ENCODE data around the gene BCAS3. TPM values are rescaled to one million over a fixed set of nuclear protein-coding genes. Genes with fewer than 3 reads are reported as not detected.

BCAS3 gene
- total and polyA plus RNA-seq, 2 experiments from 2014 or later: 18.0 to 20.2 TPM

- H2AFZ ChIP-seq: no peak overlapping the region
- peaks cover 8% of the 10 kb centered on the region; the same call in 1 of the 2 replicates for H3K4me1 ChIP-seq (ENCODE audit: insufficient read depth)
- H3K27me3 ChIP-seq (replicated peaks; ENCODE audit: insufficient read depth): no peaks in the 10 kb centered on the region; the same call in 1 of the 2 replicates
- H3F3A ChIP-seq (ENCODE audit: insufficient read depth): peaks cover 7% of the 10 kb centered on the region; the same call in 1 of the 2 replicates
- H3K4me2 ChIP-seq (ENCODE audit: unreplicated experiment): no peak overlapping the region
- H3K27ac ChIP-seq: no peak overlapping the region
- no peaks in the 10 kb centered on the region for H3K9me3 ChIP-seq (ENCODE audit: low read depth)
- H3K79me2 ChIP-seq (ENCODE audit: insufficient read depth): no peaks in the 10 kb centered on the region
- TF ChIP-seq EZH2phosphoT487 (IDR thresholded peaks at IDR 0.05; ENCODE audit: insufficient read depth, low read depth) (no peak), EZH2 (IDR thresholded peaks at IDR 0.05; ENCODE audit: insufficient read depth, poor library complexity, severe bottlenecking) (no peak)
- no peak for DNase-seq
- whole genome bisulfite sequencing, 2 experiments (ENCODE audit: low coverage in 1 of 2, low lambda C conversion rate in 2 of 2, missing lambda C conversion rate in 2 of 2): 92% methylated on average over 6 to 8 of the region's 8 CpGs
- no peak overlapping the region for H3K9ac ChIP-seq
- H4K20me1 ChIP-seq (ENCODE audit: insufficient read depth): no peaks in the 10 kb centered on the region
- H3K4me3 ChIP-seq: no peak overlapping the region; the same call in 1 of the 2 replicates
- H3K36me3 ChIP-seq (ENCODE audit: low read depth): no peaks in the 10 kb centered on the region
- no peaks in the 10 kb centered on the region for H3K9me2 ChIP-seq (ENCODE audit: insufficient read depth)
- in situ Hi-C loops (cut with MboI): no loop called here
Measured at GRCh38 chr17:61413661-61414126, 736.0 kb downstream of the BCAS3 start.

- Histone ChIP-seq H3K4me2 (ENCODE audit: unreplicated experiment) (no peak overlapping the region), H4K20me1 (ENCODE audit: insufficient read depth) (no peaks in the 10 kb centered on the region), H3K9me3 (ENCODE audit: low read depth) (no peaks in the 10 kb centered on the region), H3K36me3 (ENCODE audit: low read depth) (no peaks in the 10 kb centered on the region), H3K4me1 (ENCODE audit: insufficient read depth) (peaks cover 8% of the 10 kb centered on the region; the same call in 1 of the 2 replicates), H3K27me3 (replicated peaks; ENCODE audit: insufficient read depth) (peaks cover 6% of the 10 kb centered on the region), H3K27ac (no peak overlapping the region), H3F3A (ENCODE audit: insufficient read depth) (peaks cover 7% of the 10 kb centered on the region; the same call in 1 of the 2 replicates), H3K79me2 (ENCODE audit: insufficient read depth) (no peaks in the 10 kb centered on the region), H3K9ac (no peak overlapping the region), H2AFZ (no peak overlapping the region), H3K4me3 (no peak overlapping the region), H3K9me2 (ENCODE audit: insufficient read depth) (no peaks in the 10 kb centered on the region)
- no peak for DNase-seq
- WGBS, 2 experiments (ENCODE audit: low coverage in 1 of 2, low lambda C conversion rate in 2 of 2, missing lambda C conversion rate in 2 of 2): 80 to 84% methylated on average over 15 to 16 of the region's 16 CpGs
- TF ChIP-seq EZH2 (IDR thresholded peaks at IDR 0.05; ENCODE audit: insufficient read depth, poor library complexity, severe bottlenecking) (no peak), EZH2phosphoT487 (IDR thresholded peaks at IDR 0.05; ENCODE audit: insufficient read depth, low read depth) (no peak)
- in situ Hi-C loops (cut with MboI): no loop called here
Measured at GRCh38 chr17:61414141-61414935, 736.7 kb downstream of the BCAS3 start.

- TF ChIP-seq EZH2 (IDR thresholded peaks at IDR 0.05; ENCODE audit: insufficient read depth, poor library complexity, severe bottlenecking) (no peak), EZH2phosphoT487 (IDR thresholded peaks at IDR 0.05; ENCODE audit: insufficient read depth, low read depth) (no peak)
- Histone ChIP-seq H3K4me1 (ENCODE audit: insufficient read depth) (peaks cover 8% of the 10 kb centered on the region; the same call in 1 of the 2 replicates), H3K9me2 (ENCODE audit: insufficient read depth) (no peaks in the 10 kb centered on the region), H3K27me3 (replicated peaks; ENCODE audit: insufficient read depth) (peaks cover 7% of the 10 kb centered on the region), H3K4me2 (ENCODE audit: unreplicated experiment) (no peak overlapping the region), H4K20me1 (ENCODE audit: insufficient read depth) (no peaks in the 10 kb centered on the region), H3K79me2 (ENCODE audit: insufficient read depth) (no peaks in the 10 kb centered on the region), H3F3A (ENCODE audit: insufficient read depth) (peaks cover 7% of the 10 kb centered on the region; the same call in 1 of the 2 replicates), H3K4me3 (no peak overlapping the region), H3K36me3 (ENCODE audit: low read depth) (no peaks in the 10 kb centered on the region), H3K9me3 (ENCODE audit: low read depth) (no peaks in the 10 kb centered on the region), H2AFZ (no peak overlapping the region), H3K9ac (no peak overlapping the region), H3K27ac (no peak overlapping the region)
- no peak for DNase-seq
- in situ Hi-C loops (cut with MboI): loop anchor here (5.0 kb wide), 1 partner anchor 137 kb away; no protein-coding TSS in a partner anchor
- WGBS, 2 experiments (ENCODE audit: low coverage in 1 of 2, low lambda C conversion rate in 2 of 2, missing lambda C conversion rate in 2 of 2): 82 to 85% methylated on average over 5 of the region's 5 CpGs
Measured at GRCh38 chr17:61414936-61415251, 737.2 kb downstream of the BCAS3 start.

GRCh38 chr17:61415374-61416210 is 737.9 kb downstream of the BCAS3 start:
- no peaks in the 10 kb centered on the region for H3F3A ChIP-seq (ENCODE audit: insufficient read depth)
- H3K36me3 ChIP-seq (ENCODE audit: low read depth): no peaks in the 10 kb centered on the region
- in situ Hi-C loops (cut with MboI): loop anchor here (5.0 kb wide), 1 partner anchor 137 kb away; no protein-coding TSS in a partner anchor
- no peaks in the 10 kb centered on the region for H3K9me3 ChIP-seq (ENCODE audit: low read depth)
- H2AFZ ChIP-seq: no peak overlapping the region
- no peak for TF ChIP-seq EZH2 (IDR thresholded peaks at IDR 0.05; ENCODE audit: insufficient read depth, poor library complexity, severe bottlenecking)
- no peak for TF ChIP-seq EZH2phosphoT487 (IDR thresholded peaks at IDR 0.05; ENCODE audit: insufficient read depth, low read depth)
- no peaks in the 10 kb centered on the region for H3K9me2 ChIP-seq (ENCODE audit: insufficient read depth)
- DNase-seq: peak; percentile 43
- H3K4me2 ChIP-seq (ENCODE audit: unreplicated experiment): no peak overlapping the region
- no peak overlapping the region for H3K4me3 ChIP-seq
- H3K9ac ChIP-seq: no peak overlapping the region
- WGBS, 2 experiments (ENCODE audit: low coverage in 1 of 2, low lambda C conversion rate in 2 of 2, missing lambda C conversion rate in 2 of 2): 93 to 96% methylated on average over 6 of the region's 6 CpGs
- no peak overlapping the region for H3K27ac ChIP-seq
- H3K79me2 ChIP-seq (ENCODE audit: insufficient read depth): no peaks in the 10 kb centered on the region
- H3K4me1 ChIP-seq (ENCODE audit: insufficient read depth): peaks cover 8% of the 10 kb centered on the region; the same call in 1 of the 2 replicates
- H3K27me3 ChIP-seq (replicated peaks; ENCODE audit: insufficient read depth): peaks cover 13% of the 10 kb centered on the region
- no peaks in the 10 kb centered on the region for H4K20me1 ChIP-seq (ENCODE audit: insufficient read depth)
